Gastrocnemius medialis (tissue), 4 donors: ENCODE data around the gene HS3ST5. TPM values are rescaled to one million over a fixed set of nuclear protein-coding genes. Genes with fewer than 3 reads are reported as not detected.

Experiments used
- ATAC-seq, 2 donors: fragments of 150-250 bp; one replicate each; pipeline ENCODE4 v1.9.1; 2016
- DNase-seq, 2 donors: peaks; one replicate each; pipeline ENCODE4 v3.0.0-alpha.2; 2019
- H3K27ac ChIP-seq, 4 donors: fragments of 200-600 bp; sonication (generic); 1 replicate in 1 of 4; 2 replicates in 3 of 4; pipeline ENCODE4 v1.5.1; 2016 to 2018; ENCODE audit warnings: mild to moderate bottlenecking in 2 of 4, moderate library complexity in 1 of 4
- H3K27me3 ChIP-seq, 3 donors: fragments of 200-600 bp; sonication (generic) in 2 of 3; 1 replicate in 1 of 3; 2 replicates in 2 of 3; pipeline versions ENCODE4 v1.5.1 to v1.6.0; 2016 to 2019; ENCODE audit warnings: mild to moderate bottlenecking in 1 of 3, moderate library complexity in 1 of 3
- H3K36me3 ChIP-seq, 2 donors: fragments of 200-600 bp; sonication (generic) in 1 of 2; one replicate each; pipeline ENCODE4 v1.5.1; 2017 to 2018
- H3K4me1 ChIP-seq, 2 donors: fragments of 200-600 bp; sonication (generic) in 1 of 2; one replicate each; pipeline ENCODE4 v1.5.1; 2016 to 2017; ENCODE audit warnings: mild to moderate bottlenecking in 2 of 2
- H3K4me3 ChIP-seq, 4 donors: fragments of 200-600 bp; sonication (generic) in 3 of 4; 1 replicate in 1 of 4; 2 replicates in 3 of 4; pipeline ENCODE4 v1.5.1; 2016 to 2019; ENCODE audit warnings: mild to moderate bottlenecking in 2 of 4
- H3K9me3 ChIP-seq, 3 donors: fragments of 200-600 bp; sonication (generic) in 2 of 3; 1 replicate in 1 of 3; 2 replicates in 2 of 3; pipeline ENCODE4 v1.5.1; 2016 to 2019
- POLR2A ChIP-seq, 2 donors: fragments of 450-650 bp; IDR thresholded peaks; one replicate each; pipeline ENCODE4 v1.6.1; 2017; ENCODE audit warnings: antibody characterized with exemption in 2 of 2, mild to moderate bottlenecking in 2 of 2, moderate library complexity in 2 of 2
- in situ Hi-C, 4 donors: fragments of 200-750 bp; cut with MboI; loops; one replicate each; pipeline versions ENCODE4 v1.15.0 to v1.8.0; 2017; ENCODE audit warnings: low sequenced_read_pairs in 4 of 4
- intact Hi-C: fragments of 100-400 bp; cut with DNase I; formaldehyde crosslinking; loops from one replicate; pipeline ENCODE4 v1.15.1; 2023; ENCODE audit warnings: low total_unique reads
- total RNA-seq, 4 donors: library from RNA; depleted of rRNA; stranded (reverse); fragments of >200 nt; gene quantifications; one replicate each; pipeline versions ENCODE4 v1.1.0 to v1.2.3, GENCODE V29; 2016
- TF ChIP-seq, protein P1 (sequence below), 5 experiments: fragments of 450-650 bp in 3 of 5; fragments of 200-600 bp in 2 of 5; sonication (generic) in 2 of 5; IDR thresholded peaks in 4 of 5; conservative IDR thresholded peaks in 1 of 5; 1 replicate in 4 of 5; 2 replicates in 1 of 5; pipeline ENCODE4 v1.5.1; 2016 to 2019; ENCODE audit warnings: antibody characterized with exemption in 5 of 5, mild to moderate bottlenecking in 3 of 5, moderate library complexity in 3 of 5

Gene HS3ST5
- total RNA-seq, 4 donors from 2014 or later = 0.13 to 0.41 TPM; not detected in 2

DNA sequence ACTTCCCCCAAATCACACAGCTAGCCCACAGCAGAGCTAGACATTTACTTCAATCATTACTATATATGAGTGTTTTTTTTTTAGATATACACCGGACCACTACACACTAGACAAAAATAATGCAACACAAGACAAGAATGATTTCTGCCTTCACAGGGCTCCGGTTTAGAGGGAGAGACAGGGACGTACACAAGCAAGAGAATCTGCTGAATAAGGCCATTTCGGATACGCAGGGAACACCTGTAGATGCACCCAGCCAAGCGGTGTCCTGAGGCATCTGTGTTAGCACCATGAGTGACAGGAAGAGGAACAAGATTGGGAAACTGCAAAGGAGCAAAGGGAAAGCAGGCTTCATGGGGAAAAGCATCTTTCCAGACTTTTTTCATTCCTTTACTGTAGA lies 45.7 kb downstream of the HS3ST5 start:
- H3K4me3 ChIP-seq = no peak overlapping the region
- no peaks in the 10 kb centered on the region for H3K27me3 ChIP-seq
- H3K4me1 ChIP-seq = no peaks in the 10 kb centered on the region
- intact Hi-C loops (no loop called here), in situ Hi-C loops (loop anchor here in 1 of 4 donors (25.0 kb wide), 1 partner anchor 135 kb away; no protein-coding TSS in a partner anchor)
- ATAC-seq (no peak), DNase-seq (no peak)
- H3K27ac ChIP-seq = no peak overlapping the region
- TF ChIP-seq, protein P1, sequence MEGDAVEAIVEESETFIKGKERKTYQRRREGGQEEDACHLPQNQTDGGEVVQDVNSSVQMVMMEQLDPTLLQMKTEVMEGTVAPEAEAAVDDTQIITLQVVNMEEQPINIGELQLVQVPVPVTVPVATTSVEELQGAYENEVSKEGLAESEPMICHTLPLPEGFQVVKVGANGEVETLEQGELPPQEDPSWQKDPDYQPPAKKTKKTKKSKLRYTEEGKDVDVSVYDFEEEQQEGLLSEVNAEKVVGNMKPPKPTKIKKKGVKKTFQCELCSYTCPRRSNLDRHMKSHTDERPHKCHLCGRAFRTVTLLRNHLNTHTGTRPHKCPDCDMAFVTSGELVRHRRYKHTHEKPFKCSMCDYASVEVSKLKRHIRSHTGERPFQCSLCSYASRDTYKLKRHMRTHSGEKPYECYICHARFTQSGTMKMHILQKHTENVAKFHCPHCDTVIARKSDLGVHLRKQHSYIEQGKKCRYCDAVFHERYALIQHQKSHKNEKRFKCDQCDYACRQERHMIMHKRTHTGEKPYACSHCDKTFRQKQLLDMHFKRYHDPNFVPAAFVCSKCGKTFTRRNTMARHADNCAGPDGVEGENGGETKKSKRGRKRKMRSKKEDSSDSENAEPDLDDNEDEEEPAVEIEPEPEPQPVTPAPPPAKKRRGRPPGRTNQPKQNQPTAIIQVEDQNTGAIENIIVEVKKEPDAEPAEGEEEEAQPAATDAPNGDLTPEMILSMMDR (IDR thresholded peaks at IDR 0.05 in 4 of 5, conservative IDR thresholded peaks at IDR 0.05 in 1 of 5) = no peak
- no peak for TF ChIP-seq POLR2A (IDR thresholded peaks at IDR 0.05)
- no peaks in the 10 kb centered on the region for H3K36me3 ChIP-seq
- no peaks in the 10 kb centered on the region for H3K9me3 ChIP-seq

DNA sequence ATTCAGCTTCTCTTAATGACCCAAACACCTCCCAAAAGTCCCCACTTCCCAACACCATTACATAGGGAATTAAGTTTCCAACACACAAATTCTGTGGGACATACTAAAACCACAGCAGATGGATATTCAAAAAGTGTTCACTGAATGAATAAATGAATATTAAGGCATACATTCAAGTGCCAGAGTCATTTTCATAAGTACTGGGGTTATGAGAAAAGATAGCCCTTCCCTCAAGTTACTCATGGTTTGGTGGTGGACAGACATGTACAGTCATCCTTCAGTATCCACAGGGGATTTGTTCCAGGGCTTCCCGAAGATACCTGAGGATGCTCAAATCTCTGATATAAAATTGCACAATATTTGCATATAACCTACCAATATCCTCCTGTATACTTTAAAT lies 50.4 kb downstream of the HS3ST5 start:
- H3K9me3 ChIP-seq = no peaks in the 10 kb centered on the region
- TF ChIP-seq, protein P1 (IDR thresholded peaks at IDR 0.05 in 4 of 5, conservative IDR thresholded peaks at IDR 0.05 in 1 of 5) = no peak
- no peak for TF ChIP-seq POLR2A (IDR thresholded peaks at IDR 0.05)
- intact Hi-C loops (no loop called here), in situ Hi-C loops (loop anchor here in 1 of 4 donors (25.0 kb wide), 1 partner anchor 130 kb away; no protein-coding TSS in a partner anchor)
- no peak for ATAC-seq
- H3K4me1 ChIP-seq = no peaks in the 10 kb centered on the region
- H3K27me3 ChIP-seq = no peaks in the 10 kb centered on the region
- no peak overlapping the region for H3K4me3 ChIP-seq
- no peaks in the 10 kb centered on the region for H3K36me3 ChIP-seq
- H3K27ac ChIP-seq = no peak overlapping the region
- no peak for DNase-seq

DNA sequence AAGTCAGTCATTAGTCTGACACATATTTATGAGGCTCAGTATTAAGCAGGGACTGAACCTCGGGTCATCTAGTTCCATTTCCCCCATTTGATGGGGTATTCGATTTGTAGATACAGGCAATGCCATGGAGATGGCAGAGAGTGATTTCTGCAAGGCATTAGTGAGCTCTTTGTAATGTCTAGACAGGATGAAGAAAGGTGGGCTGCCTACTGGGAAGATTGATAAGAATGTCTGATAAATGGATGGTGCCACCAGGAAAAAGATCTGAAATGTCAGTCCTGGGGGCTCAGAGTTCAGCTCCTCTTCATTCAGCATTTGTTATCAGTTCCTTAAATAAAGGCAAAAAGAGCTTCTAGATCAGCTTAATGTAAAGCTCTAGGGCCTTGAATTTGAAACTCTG lies 51.4 kb downstream of the HS3ST5 start:
- H3K4me3 ChIP-seq = no peak overlapping the region
- H3K9me3 ChIP-seq = no peaks in the 10 kb centered on the region
- intact Hi-C loops (no loop called here), in situ Hi-C loops (loop anchor here in 1 of 4 donors (25.0 kb wide), 1 partner anchor 129 kb away; no protein-coding TSS in a partner anchor)
- H3K27me3 ChIP-seq = no peaks in the 10 kb centered on the region
- TF ChIP-seq, protein P1 (IDR thresholded peaks at IDR 0.05 in 4 of 5, conservative IDR thresholded peaks at IDR 0.05 in 1 of 5) = no peak
- TF ChIP-seq POLR2A (IDR thresholded peaks at IDR 0.05) = no peak
- DNase-seq (no peak), ATAC-seq (no peak)
- H3K27ac ChIP-seq = no peak overlapping the region
- H3K36me3 ChIP-seq = no peaks in the 10 kb centered on the region
- no peaks in the 10 kb centered on the region for H3K4me1 ChIP-seq

- H3K27me3 ChIP-seq = no peaks in the 10 kb centered on the region
- intact Hi-C loops = no loop called here
- H3K4me1 ChIP-seq = no peaks in the 10 kb centered on the region
- no peak for DNase-seq
- no peaks in the 10 kb centered on the region for H3K9me3 ChIP-seq
- in situ Hi-C loops = loop anchor here in 1 of 4 donors (25.0 kb wide), 1 partner anchor 129 kb away; no protein-coding TSS in a partner anchor
- no peak for ATAC-seq
- TF ChIP-seq, protein P1 (IDR thresholded peaks at IDR 0.05 in 4 of 5, conservative IDR thresholded peaks at IDR 0.05 in 1 of 5) = no peak
- no peak for TF ChIP-seq POLR2A (IDR thresholded peaks at IDR 0.05)
- H3K4me3 ChIP-seq = no peak overlapping the region
- H3K27ac ChIP-seq = no peak overlapping the region
- no peaks in the 10 kb centered on the region for H3K36me3 ChIP-seq
These were observed 52.0 kb downstream of the HS3ST5 start for GRCh38 chr6:114290864-114291263.
